ENCODE measurements around the gene CDHR3. TPM values are rescaled to one million over a fixed set of nuclear protein-coding genes. Genes with fewer than 3 reads are reported as not detected.

CDHR3 gene
- total RNA-seq, 1 experiment from 2014 or later, result 8.7 TPM

DNA sequence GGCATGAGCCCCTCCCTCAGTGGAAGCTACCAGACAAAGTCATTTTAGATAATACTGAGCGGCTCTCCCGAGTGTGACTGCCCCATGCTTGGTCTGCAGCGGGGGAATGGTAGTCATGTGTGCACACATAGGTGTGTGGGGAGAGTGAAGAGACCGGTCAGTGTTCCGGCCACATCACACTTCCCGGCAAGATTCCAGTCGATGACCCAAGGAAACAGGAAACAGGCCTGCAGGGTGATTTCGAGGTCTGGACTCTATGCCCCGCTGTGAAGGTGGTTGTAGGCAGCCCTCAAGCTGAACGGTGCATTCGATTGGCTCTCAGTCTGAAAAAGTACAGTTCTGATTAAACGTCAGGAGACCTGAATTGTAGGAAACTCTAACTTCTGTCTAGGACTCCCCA is 75.9 kb downstream of the CDHR3 start:
- CTCF ChIA-PET, result no interaction called here
- no peak overlapping the region for H3K27ac ChIP-seq
- TF ChIP-seq, protein P1, sequence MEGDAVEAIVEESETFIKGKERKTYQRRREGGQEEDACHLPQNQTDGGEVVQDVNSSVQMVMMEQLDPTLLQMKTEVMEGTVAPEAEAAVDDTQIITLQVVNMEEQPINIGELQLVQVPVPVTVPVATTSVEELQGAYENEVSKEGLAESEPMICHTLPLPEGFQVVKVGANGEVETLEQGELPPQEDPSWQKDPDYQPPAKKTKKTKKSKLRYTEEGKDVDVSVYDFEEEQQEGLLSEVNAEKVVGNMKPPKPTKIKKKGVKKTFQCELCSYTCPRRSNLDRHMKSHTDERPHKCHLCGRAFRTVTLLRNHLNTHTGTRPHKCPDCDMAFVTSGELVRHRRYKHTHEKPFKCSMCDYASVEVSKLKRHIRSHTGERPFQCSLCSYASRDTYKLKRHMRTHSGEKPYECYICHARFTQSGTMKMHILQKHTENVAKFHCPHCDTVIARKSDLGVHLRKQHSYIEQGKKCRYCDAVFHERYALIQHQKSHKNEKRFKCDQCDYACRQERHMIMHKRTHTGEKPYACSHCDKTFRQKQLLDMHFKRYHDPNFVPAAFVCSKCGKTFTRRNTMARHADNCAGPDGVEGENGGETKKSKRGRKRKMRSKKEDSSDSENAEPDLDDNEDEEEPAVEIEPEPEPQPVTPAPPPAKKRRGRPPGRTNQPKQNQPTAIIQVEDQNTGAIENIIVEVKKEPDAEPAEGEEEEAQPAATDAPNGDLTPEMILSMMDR (conservative IDR thresholded peaks at IDR 0.05), result no peak
- no peak for TF ChIP-seq EZH2 (IDR thresholded peaks at IDR 0.05; ENCODE audit: low read depth)

DNA sequence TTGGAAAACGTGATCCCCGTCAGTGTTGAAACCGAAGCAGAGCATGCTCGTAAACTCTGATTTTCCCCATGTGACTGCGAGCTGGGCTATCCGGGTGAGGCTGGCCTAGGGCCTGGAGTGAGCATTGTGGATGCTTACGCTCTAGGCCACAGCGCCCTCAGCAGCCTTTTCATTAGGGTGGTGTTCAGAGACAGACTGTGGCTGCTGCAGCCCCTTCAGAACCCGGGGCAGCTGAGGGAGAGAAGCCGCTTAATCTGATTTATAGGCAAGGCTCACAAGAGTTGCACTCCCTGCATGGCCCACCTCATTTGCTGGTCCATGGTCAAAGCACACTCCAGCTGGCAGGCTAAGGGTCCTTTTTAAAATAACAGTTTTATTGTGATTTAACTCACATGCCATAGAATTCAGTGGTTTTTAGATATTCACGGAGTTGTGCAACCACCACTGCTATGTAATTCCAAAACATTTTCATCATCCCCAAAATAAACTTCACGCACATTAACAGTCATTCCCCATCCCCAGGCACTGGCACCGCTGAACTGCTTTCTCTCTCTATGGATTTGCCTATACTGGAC is 76.5 kb downstream of the CDHR3 start:
- no peak overlapping the region for H3K27ac ChIP-seq
- no peaks in the 10 kb centered on the region for H3K9me2 ChIP-seq (ENCODE audit: insufficient read depth)
- peaks cover 6% of the 10 kb centered on the region; the same call in 1 of the 2 replicates for H3K4me1 ChIP-seq (replicated peaks; ENCODE audit: insufficient read depth)
- POLR2A ChIA-PET (ENCODE audit: unreplicated experiment), result no interaction called here
- no peak for TF ChIP-seq EZH2 (IDR thresholded peaks at IDR 0.05; ENCODE audit: low read depth)
- TF ChIP-seq, protein P1 (conservative IDR thresholded peaks at IDR 0.05), result no peak
- no peaks in the 10 kb centered on the region for H3K36me3 ChIP-seq (ENCODE audit: low read depth)
- no peaks in the 10 kb centered on the region for H3K79me2 ChIP-seq (ENCODE audit: low read depth)
- CTCF ChIA-PET, result no interaction called here
- no peaks in the 10 kb centered on the region for H3F3A ChIP-seq (ENCODE audit: insufficient read depth, low read depth)
- H3K4me3 ChIP-seq, result no peak overlapping the region
- H3K4me2 ChIP-seq, result no peak overlapping the region
- no peak for DNase-seq
- no TSS peak for BruUV-seq (replicated peaks)
- H2AFZ ChIP-seq, result no peak overlapping the region
- no peaks in the 10 kb centered on the region for H3K9me3 ChIP-seq (ENCODE audit: insufficient read depth, low read depth)
- H4K20me1 ChIP-seq (ENCODE audit: insufficient read depth), result no peaks in the 10 kb centered on the region
- intact Hi-C loops (cut with micrococcal nuclease; ENCODE audit: unreplicated experiment), result loop anchor here (5.0 kb wide), 2 partner anchors 162 to 507 kb away; partner anchors contain the start of genes ATXN7L1 and RINT1
- no peaks in the 10 kb centered on the region for H3K27me3 ChIP-seq (ENCODE audit: insufficient read depth, low read depth)

More for the DNA sequence above, 75.9 kb downstream of the CDHR3 start:
- H4K20me1 ChIP-seq (ENCODE audit: insufficient read depth), result no peaks in the 10 kb centered on the region
- no peaks in the 10 kb centered on the region for H3K36me3 ChIP-seq (ENCODE audit: low read depth)
- no peaks in the 10 kb centered on the region for H3K79me2 ChIP-seq (ENCODE audit: low read depth)
- peaks cover 6% of the 10 kb centered on the region; the same call in 1 of the 2 replicates for H3K4me1 ChIP-seq (replicated peaks; ENCODE audit: insufficient read depth)
- BruUV-seq (replicated peaks), result no TSS peak
- H3K4me2 ChIP-seq, result no peak overlapping the region
- POLR2A ChIA-PET (ENCODE audit: unreplicated experiment), result no interaction called here
- no peak overlapping the region for H2AFZ ChIP-seq
- DNase-seq, result no peak
- no peak overlapping the region for H3K4me3 ChIP-seq
- H3K9me3 ChIP-seq (ENCODE audit: insufficient read depth, low read depth), result no peaks in the 10 kb centered on the region
- no peaks in the 10 kb centered on the region for H3F3A ChIP-seq (ENCODE audit: insufficient read depth, low read depth)
- H3K9me2 ChIP-seq (ENCODE audit: insufficient read depth), result no peaks in the 10 kb centered on the region
- intact Hi-C loops (cut with micrococcal nuclease; ENCODE audit: unreplicated experiment), result no loop called here
- H3K27me3 ChIP-seq (ENCODE audit: insufficient read depth, low read depth), result no peaks in the 10 kb centered on the region

DNA sequence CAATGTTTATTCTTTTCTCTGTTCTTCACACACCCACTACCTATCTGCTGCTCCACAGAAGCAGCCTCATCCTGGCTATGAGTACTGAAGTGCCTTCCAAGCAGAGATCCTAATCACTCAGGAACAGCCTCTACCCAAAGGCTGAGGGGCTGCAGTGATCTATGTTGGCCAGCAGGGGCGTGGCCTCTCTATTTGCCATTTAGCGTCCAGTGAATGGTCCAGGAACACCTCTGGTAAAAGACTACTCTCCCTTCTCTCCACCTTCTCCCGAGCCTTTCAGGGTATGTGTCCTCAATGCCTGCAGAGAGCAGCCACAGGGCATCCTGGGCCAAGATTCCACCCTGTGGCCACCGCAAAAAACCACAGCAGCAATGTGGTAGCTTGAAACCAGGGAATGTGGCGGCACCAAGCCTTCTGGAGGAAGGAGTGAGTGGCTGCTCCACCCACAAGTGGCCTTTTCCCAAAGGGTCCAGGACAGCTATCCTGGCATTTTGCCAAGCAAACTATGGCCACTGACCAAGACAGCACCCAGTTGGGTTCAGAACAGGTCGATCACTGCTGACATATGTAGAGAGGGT is 78.2 kb downstream of the CDHR3 start:
- POLR2A ChIA-PET (ENCODE audit: unreplicated experiment), result no interaction called here
- no peak overlapping the region for H2AFZ ChIP-seq

More for the DNA sequence above, 78.2 kb downstream of the CDHR3 start:
- Histone ChIP-seq H3K27ac (no peak overlapping the region), H3K9me2 (ENCODE audit: insufficient read depth) (no peaks in the 10 kb centered on the region), H3K79me2 (ENCODE audit: low read depth) (no peaks in the 10 kb centered on the region), H3F3A (ENCODE audit: insufficient read depth, low read depth) (no peaks in the 10 kb centered on the region), H3K9me3 (ENCODE audit: insufficient read depth, low read depth) (no peaks in the 10 kb centered on the region), H3K27me3 (ENCODE audit: insufficient read depth, low read depth) (0 out of 2 replicates have a peak, but pooled peaks cover 7% of the 10 kb centered on the region), H3K4me3 (no peak overlapping the region), H3K4me2 (no peak overlapping the region), H3K36me3 (ENCODE audit: low read depth) (no peaks in the 10 kb centered on the region), H4K20me1 (ENCODE audit: insufficient read depth) (no peaks in the 10 kb centered on the region), H3K4me1 (replicated peaks; ENCODE audit: insufficient read depth) (peaks cover 6% of the 10 kb centered on the region; the same call in 1 of the 2 replicates)
- intact Hi-C loops (cut with micrococcal nuclease; ENCODE audit: unreplicated experiment), result loop anchor here (5.0 kb wide), 2 partner anchors 164 to 509 kb away; partner anchors contain the start of genes ATXN7L1 and RINT1
- CTCF ChIA-PET, result interaction anchor here (0.6 to 1.2 kb wide), 2 partner anchors 82 to 387 kb away, joined by 3 read pairs; no protein-coding TSS in a partner anchor
- no peak for TF ChIP-seq EZH2 (IDR thresholded peaks at IDR 0.05; ENCODE audit: low read depth)
- TF ChIP-seq, protein P1 (conservative IDR thresholded peaks at IDR 0.05), result peak; percentile 80
- no TSS peak for BruUV-seq (replicated peaks)
- DNase-seq, result peak; percentile 39 to 48
